Heart right ventricle (tissue), 16 donors: ENCODE data around the gene SMAD4. TPM values are rescaled to one million over a fixed set of nuclear protein-coding genes. Genes with fewer than 3 reads are reported as not detected.

Source experiments
- ATAC-seq, 8 donors: fragments of 200-7000 bp; cut with Tn5 transposase; one replicate each; pipeline ENCODE4 v1.9.1; 2020; ENCODE audit warnings: mild to moderate bottlenecking in 8 of 8, moderate library complexity in 8 of 8, moderate number of reproducible peaks in 1 of 8
- DNase-seq, 2 donors: peaks; one replicate each; pipeline ENCODE4 v3.0.0-alpha.2; 2020
- H3K27ac ChIP-seq, 10 donors: fragments of 200-600 bp; sonication (generic) in 2 of 10; one replicate each; pipeline versions ENCODE4 v1.5.0 to v1.8.0; 2020 to 2022; ENCODE audit warnings: mild to moderate bottlenecking in 3 of 10
- H3K27me3 ChIP-seq, 7 donors: fragments of 200-600 bp; one replicate each; pipeline ENCODE4 v1.8.0; 2021 to 2022; ENCODE audit warnings: mild to moderate bottlenecking in 2 of 7
- H3K36me3 ChIP-seq, 9 donors: fragments of 200-600 bp; sonication (generic) in 1 of 9; one replicate each; pipeline versions ENCODE4 v1.5.0 to v1.8.0; 2020 to 2022; ENCODE audit warnings: mild to moderate bottlenecking in 2 of 9
- H3K4me1 ChIP-seq, 9 donors: fragments of 200-600 bp; sonication (generic) in 1 of 9; one replicate each; pipeline versions ENCODE4 v1.5.0 to v1.8.0; 2020 to 2022; ENCODE audit warnings: mild to moderate bottlenecking in 4 of 9
- H3K4me3 ChIP-seq, 10 donors: fragments of 200-600 bp; sonication (generic) in 2 of 10; one replicate each; pipeline versions ENCODE4 v1.5.0 to v1.8.0; 2020 to 2022; ENCODE audit warnings: mild to moderate bottlenecking in 7 of 10, moderate library complexity in 2 of 10
- H3K9me3 ChIP-seq, 11 donors: fragments of 200-600 bp in 10 of 11; sonication (generic) in 2 of 11; one replicate each; pipeline versions ENCODE4 v1.5.0 to v1.8.0; 2013 to 2022; ENCODE audit warnings: mild to moderate bottlenecking in 2 of 11, control low read depth in 1 of 11, moderate library complexity in 1 of 11
- CTCF ChIP-seq, 9 donors: fragments of 200-600 bp; sonication (generic) in 2 of 9; IDR thresholded peaks; one replicate each; pipeline versions ENCODE4 v1.5.0 to v1.8.0; 2021 to 2022; ENCODE audit warnings: antibody characterized with exemption in 9 of 9, mild to moderate bottlenecking in 5 of 9, moderate library complexity in 1 of 9
- WGBS, 2 donors: extraction: QIAGEN DNeasy Blood & Tissue Kit; methylation state at CpG; one replicate each; pipeline ENCODE4 v1.1.7; 2013; ENCODE audit warnings: inconsistent platforms in 1 of 2; 5-methylcytosine and 5-hydroxymethylcytosine counted together
- intact Hi-C, 10 donors: fragments of 100-400 bp; cut with DNase I; formaldehyde crosslinking; loops; one replicate each; pipeline versions ENCODE4 v1.11.1 to v1.14.2; 2022
- polyA plus RNA-seq, 2 donors: library from polyadenylated mRNA; stranded (reverse); fragments of 200-250 nt; gene quantifications; one replicate each; pipeline ENCODE4 v1.2.3, GENCODE V29; 2013
- total RNA-seq, 10 donors: library from RNA; stranded (reverse); fragmentation: NEBNext Ultra II Directional in 3 of 10; extraction: Animal tissue kit (Norgen Biotek cat#: 25700) in 3 of 10; gene quantifications; one replicate each; pipeline versions ENCODE4 v1.2.1 to v1.2.4, GENCODE V29; 2021 to 2023
- donor health status: Arrhythmogenic right ventricular cardiomyopathy.
- donor health status: ischemic (EF 13 %, LVEDD 7.1; RV severe dilation, severe dysfunction).
- donor health status: healthy with polysubstance abuse.
- donor health status: DM: no; HTN: yes; CAD: no.
- donor health status: DM: no; HTN: no; CAD: no.
- donor health status: ischemic (EF 25% LVEDD 6.9; RV normal size, moderate dysfunction).
- donor health status: ischemic (EF 25% LVEDD 5.7; RV mildly dilated, moderate dysfunction).
- donor health status: healthy.
- donor health status: DM: yes; HTN: yes; CAD: no.
- donor health status: Ischemic cardiomyopathy.
- donor health status: ischemic (EF 35%, LVEDD 5.7; RV mildly dilated, moderate dysfunction).
- donor health status: nonischemic (EF 11% LVEDD 7.7; RV severe dilation, severe dysfunction).
- donor health status: DM: yes; HTN: yes; CAD: no.
- donor health status: PGD.
- donor health status: ischemic (EF 29% LVEDD 5.4; RV normal size, mild dysfunction).
- donor health status: nonischemic (EF 23%, LVEDD 6.1; RV moderate dilation, normal function).

The SMAD4 gene
- total and polyA plus RNA-seq, 12 donors = 11.7 to 110 (median 85.4) TPM

GRCh38 chr18:51128533-51128932, 98.5 kb downstream of the SMAD4 start:
- intact Hi-C loops = no loop called here

GRCh38 chr18:51132256-51132935, 102.4 kb downstream of the SMAD4 start:
- DNase-seq (no peak), ATAC-seq (no peak)
- Histone ChIP-seq H3K36me3 (no peaks in the 10 kb centered on the region), H3K27me3 (no peaks in the 10 kb centered on the region), H3K27ac (no peak overlapping the region), H3K9me3 (no peaks in the 10 kb centered on the region), H3K4me1 (no peaks in the 10 kb centered on the region), H3K4me3 (no peak overlapping the region)
- intact Hi-C loops = loop anchor here in 1 of 10 donors (10.0 kb wide), 1 partner anchor 62 kb away; the partner anchor contains the start of gene MEX3C
- WGBS, 2 donors = 83 to 88% methylated on average over 6 of the region's 6 CpGs
- no peak for TF ChIP-seq CTCF (IDR thresholded peaks at IDR 0.05)

More at GRCh38 chr18:51128533-51128932, 98.5 kb downstream of the SMAD4 start:
- H3K9me3 ChIP-seq = no peaks in the 10 kb centered on the region
- no peak for TF ChIP-seq CTCF (IDR thresholded peaks at IDR 0.05)
- ATAC-seq (no peak), DNase-seq (no peak)
- H3K4me3 ChIP-seq = no peak overlapping the region
- H3K27ac ChIP-seq = no peak overlapping the region
- H3K36me3 ChIP-seq = no peaks in the 10 kb centered on the region
- no peaks in the 10 kb centered on the region for H3K4me1 ChIP-seq
- WGBS, 2 donors = 59 to 80% methylated on average over 4 of the region's 4 CpGs
- H3K27me3 ChIP-seq = no peaks in the 10 kb centered on the region

- Histone ChIP-seq H3K4me1 (no peaks in the 10 kb centered on the region), H3K9me3 (no peaks in the 10 kb centered on the region), H3K27me3 (no peaks in the 10 kb centered on the region), H3K36me3 (no peaks in the 10 kb centered on the region), H3K4me3 (no peak overlapping the region), H3K27ac (no peak overlapping the region)
- peak in 2 of 8 donors; percentile 34 to 62 for ATAC-seq
- TF ChIP-seq CTCF (IDR thresholded peaks at IDR 0.05) = no peak
- intact Hi-C loops = loop anchor here in 1 of 10 donors (10.0 kb wide), 1 partner anchor 61 kb away; the partner anchor contains the start of gene MEX3C
- WGBS, 2 donors = 66 to 70% methylated on average over 12 of the region's 12 CpGs
- DNase-seq = peak in 1 of 2 donors; percentile 34
Measured at GRCh38 chr18:51133580-51134160, 103.7 kb downstream of the SMAD4 start.

Other genes starting within 250 kb of the SMAD4 start
- gene MRO, start 210.2 kb upstream of the SMAD4 start, total RNA-seq = 1 to 10 TPM; 1.0 to 4.3 (median 2.3) TPM
- gene MRO, start 210.2 kb upstream of the SMAD4 start, polyA plus RNA-seq = 1 to 10 TPM in 1 of 2 donors, under 1 TPM in 1; 0.22 to 1.0 TPM
- 100 to 1,000 TPM in 1 of 10 donors, 10 to 100 TPM in 9; 62.1 to 104 (median 75.9) TPM for gene ME2, start 151.1 kb upstream of the SMAD4 start, total RNA-seq
- gene ME2, start 151.1 kb upstream of the SMAD4 start, polyA plus RNA-seq = 10 to 100 TPM; 21.7 to 38.4 TPM
- 1 to 10 TPM; 3.5 to 6.5 (median 4.2) TPM for gene ELAC1, start 62.2 kb upstream of the SMAD4 start, total RNA-seq
- 1 to 10 TPM; 2.6 to 6.7 TPM for gene ELAC1, start 62.2 kb upstream of the SMAD4 start, polyA plus RNA-seq
- 10 to 100 TPM; 17.2 to 24.2 (median 20.1) TPM for gene MEX3C, start 167.5 kb downstream of the SMAD4 start, total RNA-seq
- gene MEX3C, start 167.5 kb downstream of the SMAD4 start, polyA plus RNA-seq = 1 to 10 TPM; 6.8 to 7.2 TPM